ENCODE data around the gene AKAP3. TPM values are rescaled to one million over a fixed set of nuclear protein-coding genes. Genes with fewer than 3 reads are reported as not detected.
A peak's percentile ranks its signal among the peaks of the same experiment; 100 is the strongest.

The AKAP3 gene
- total RNA-seq, result 1.5 TPM
- polyA plus RNA-seq, result 1 to 10 TPM in 2 of 4 donors, under 1 TPM in 2; 0.78 to 1.8 (median 1.3) TPM

- peak; percentile 94 to 95 for ATAC-seq (ENCODE audit: low read depth in 2 of 2)
- Histone ChIP-seq H3K4me3 (ENCODE audit: low read depth, low read length) (peak within 1 kb of the TSS; percentile 100), H3K27ac (ENCODE audit: insufficient read depth, low read length, poor library complexity, severe bottlenecking) (peak within 1 kb of the TSS; percentile 68), H3K9me3 (ENCODE audit: control insufficient read depth in 2 of 2, low read length in 2 of 2) (no peaks in the 10 kb centered on the region), H3K36me3 (ENCODE audit: control insufficient read depth, insufficient read depth, low read length) (no peaks in the 10 kb centered on the region), H3K27me3 (ENCODE audit: control insufficient read depth, insufficient read depth, low read length) (no peaks in the 10 kb centered on the region), H3K4me1 (ENCODE audit: control insufficient read depth, insufficient read depth, low read length, poor library complexity, severe bottlenecking) (peaks cover 24% of the 10 kb centered on the region)
- peak; percentile 67 to 90 (median 84) for DNase-seq
- Mint-ChIP-seq H3K4me1 (peaks cover 13 to 64% (median 44%) of the 10 kb centered on the region in 4 donors), H3K9me3 (peaks cover 0 to 1% (median 0%) of the 10 kb centered on the region in 7 donors), H3K36me3 (no peaks in the 10 kb centered on the region), H3K27me3 (peaks cover 13% of the 10 kb centered on the region), H3K4me3 (peak within 1 kb of the TSS; percentile 96 to 99 (median 96)), H3K27ac (peak within 1 kb of the TSS; percentile 95 to 98 (median 97))
Measured at GRCh38 chr12:4648501-4649357, at the start of gene AKAP3, which contains the start of gene NDUFA9. Gene AKAP3 (minus strand): TSS chr12:4649051. CDS start chr12:4638196, 10,855 bp downstream. Gene NDUFA9 (plus strand): TSS chr12:4649114. CDS start chr12:4649127, 13 bp downstream.

- H3K4me3 Mint-ChIP-seq, result no peak overlapping the region
- H3K4me1 Mint-ChIP-seq, result peaks cover 0 to 3% (median 0%) of the 10 kb centered on the region in 4 donors
- H3K27ac Mint-ChIP-seq, result no peak overlapping the region
- ATAC-seq (ENCODE audit: low read depth in 2 of 2) (no peak), DNase-seq (no peak)
- Histone ChIP-seq H3K36me3 (ENCODE audit: control insufficient read depth, insufficient read depth, low read length) (peaks cover 36% of the 10 kb centered on the region), H3K4me3 (ENCODE audit: low read depth, low read length) (no peak overlapping the region), H3K27ac (ENCODE audit: insufficient read depth, low read length, poor library complexity, severe bottlenecking) (no peak overlapping the region), H3K9me3 (ENCODE audit: control insufficient read depth in 2 of 2, low read length in 2 of 2) (no peaks in the 10 kb centered on the region), H3K4me1 (ENCODE audit: control insufficient read depth, insufficient read depth, low read length, poor library complexity, severe bottlenecking) (no peaks in the 10 kb centered on the region), H3K27me3 (ENCODE audit: control insufficient read depth, insufficient read depth, low read length) (no peaks in the 10 kb centered on the region)
- H3K36me3 Mint-ChIP-seq, result peaks cover 55% of the 10 kb centered on the region
- no peaks in the 10 kb centered on the region for H3K27me3 Mint-ChIP-seq
- peaks cover 0 to 5% (median 0%) of the 10 kb centered on the region in 7 donors for H3K9me3 Mint-ChIP-seq
Measured at GRCh38 chr12:4690760-4691159, 41.9 kb upstream of the AKAP3 start.

GRCh38 chr12:4685317-4685716, 36.5 kb upstream of the AKAP3 start:
- ATAC-seq (ENCODE audit: low read depth in 2 of 2) (no peak), DNase-seq (no peak)
- Histone ChIP-seq H3K36me3 (ENCODE audit: control insufficient read depth, insufficient read depth, low read length) (peaks cover 74% of the 10 kb centered on the region), H3K27me3 (ENCODE audit: control insufficient read depth, insufficient read depth, low read length) (no peaks in the 10 kb centered on the region), H3K4me1 (ENCODE audit: control insufficient read depth, insufficient read depth, low read length, poor library complexity, severe bottlenecking) (no peaks in the 10 kb centered on the region), H3K9me3 (ENCODE audit: control insufficient read depth in 2 of 2, low read length in 2 of 2) (no peaks in the 10 kb centered on the region), H3K27ac (ENCODE audit: insufficient read depth, low read length, poor library complexity, severe bottlenecking) (no peak overlapping the region), H3K4me3 (ENCODE audit: low read depth, low read length) (no peak overlapping the region)
- Mint-ChIP-seq H3K36me3 (peaks cover 61% of the 10 kb centered on the region), H3K27me3 (no peaks in the 10 kb centered on the region), H3K9me3 (no peaks in the 10 kb centered on the region), H3K4me1 (peaks cover 0 to 4% (median 0%) of the 10 kb centered on the region in 4 donors), H3K4me3 (no peak overlapping the region), H3K27ac (peak overlapping the region in 1 of 3 donors; percentile 4)

- Histone ChIP-seq H3K36me3 (ENCODE audit: control insufficient read depth, insufficient read depth, low read length) (peaks cover 57% of the 10 kb centered on the region), H3K27me3 (ENCODE audit: control insufficient read depth, insufficient read depth, low read length) (no peaks in the 10 kb centered on the region), H3K4me3 (ENCODE audit: low read depth, low read length) (no peak overlapping the region), H3K9me3 (ENCODE audit: control insufficient read depth in 2 of 2, low read length in 2 of 2) (no peaks in the 10 kb centered on the region), H3K4me1 (ENCODE audit: control insufficient read depth, insufficient read depth, low read length, poor library complexity, severe bottlenecking) (no peaks in the 10 kb centered on the region), H3K27ac (ENCODE audit: insufficient read depth, low read length, poor library complexity, severe bottlenecking) (no peak overlapping the region)
- ATAC-seq (ENCODE audit: low read depth in 2 of 2) (no peak), DNase-seq (no peak)
- Mint-ChIP-seq H3K4me1 (peaks cover 0 to 10% (median 2%) of the 10 kb centered on the region in 4 donors), H3K9me3 (peaks cover 0 to 1% (median 0%) of the 10 kb centered on the region in 7 donors), H3K4me3 (no peak overlapping the region), H3K36me3 (peaks cover 46% of the 10 kb centered on the region), H3K27ac (no peak overlapping the region), H3K27me3 (no peaks in the 10 kb centered on the region)
Measured at GRCh38 chr12:4681732-4682131, 32.9 kb upstream of the AKAP3 start.

- H3K9me3 Mint-ChIP-seq, result peaks cover 0 to 3% (median 0%) of the 10 kb centered on the region in 7 donors
- DNase-seq, result no peak
- no peak overlapping the region for H3K4me3 Mint-ChIP-seq
- H3K27me3 Mint-ChIP-seq, result no peaks in the 10 kb centered on the region
- Histone ChIP-seq H3K36me3 (ENCODE audit: control insufficient read depth, insufficient read depth, low read length) (peaks cover 37% of the 10 kb centered on the region), H3K4me1 (ENCODE audit: control insufficient read depth, insufficient read depth, low read length, poor library complexity, severe bottlenecking) (no peaks in the 10 kb centered on the region), H3K27ac (ENCODE audit: insufficient read depth, low read length, poor library complexity, severe bottlenecking) (no peak overlapping the region), H3K27me3 (ENCODE audit: control insufficient read depth, insufficient read depth, low read length) (no peaks in the 10 kb centered on the region), H3K4me3 (ENCODE audit: low read depth, low read length) (no peak overlapping the region), H3K9me3 (ENCODE audit: control insufficient read depth in 2 of 2, low read length in 2 of 2) (no peaks in the 10 kb centered on the region)
- no peak for ATAC-seq (ENCODE audit: low read depth in 2 of 2)
- H3K4me1 Mint-ChIP-seq, result peaks cover 0 to 10% (median 0%) of the 10 kb centered on the region in 4 donors
- H3K27ac Mint-ChIP-seq, result no peak overlapping the region
- peaks cover 25% of the 10 kb centered on the region for H3K36me3 Mint-ChIP-seq
Measured at GRCh38 chr12:4679711-4680110, 30.9 kb upstream of the AKAP3 start.

GRCh38 chr12:4665236-4665635, 16.4 kb upstream of the AKAP3 start:
- no peak for ATAC-seq (ENCODE audit: low read depth in 2 of 2)
- H3K9me3 Mint-ChIP-seq, result peaks cover 0 to 1% (median 0%) of the 10 kb centered on the region in 7 donors
- H3K4me1 ChIP-seq (ENCODE audit: control insufficient read depth, insufficient read depth, low read length, poor library complexity, severe bottlenecking), result no peaks in the 10 kb centered on the region

GRCh38 chr12:4663971-4664505, 15.2 kb upstream of the AKAP3 start:
- peaks cover 0 to 1% (median 0%) of the 10 kb centered on the region in 7 donors for H3K9me3 Mint-ChIP-seq
- Histone ChIP-seq H3K4me1 (ENCODE audit: control insufficient read depth, insufficient read depth, low read length, poor library complexity, severe bottlenecking) (no peaks in the 10 kb centered on the region), H3K4me3 (ENCODE audit: low read depth, low read length) (no peak overlapping the region), H3K27me3 (ENCODE audit: control insufficient read depth, insufficient read depth, low read length) (no peaks in the 10 kb centered on the region), H3K27ac (ENCODE audit: insufficient read depth, low read length, poor library complexity, severe bottlenecking) (no peak overlapping the region), H3K9me3 (ENCODE audit: control insufficient read depth in 2 of 2, low read length in 2 of 2) (no peaks in the 10 kb centered on the region), H3K36me3 (ENCODE audit: control insufficient read depth, insufficient read depth, low read length) (peaks cover 97% of the 10 kb centered on the region)
- H3K4me3 Mint-ChIP-seq, result no peak overlapping the region
- ATAC-seq (ENCODE audit: low read depth in 2 of 2) (no peak), DNase-seq (no peak)
- H3K4me1 Mint-ChIP-seq, result peaks cover 4 to 11% (median 10%) of the 10 kb centered on the region in 4 donors
- H3K36me3 Mint-ChIP-seq, result peaks cover 51% of the 10 kb centered on the region
- H3K27me3 Mint-ChIP-seq, result no peaks in the 10 kb centered on the region
- H3K27ac Mint-ChIP-seq, result no peak overlapping the region

More at GRCh38 chr12:4665236-4665635, 16.4 kb upstream of the AKAP3 start:
- no peak overlapping the region for H3K4me3 ChIP-seq (ENCODE audit: low read depth, low read length)
- peaks cover 4 to 11% (median 10%) of the 10 kb centered on the region in 4 donors for H3K4me1 Mint-ChIP-seq
- H3K27ac ChIP-seq (ENCODE audit: insufficient read depth, low read length, poor library complexity, severe bottlenecking), result no peak overlapping the region
- H3K27me3 Mint-ChIP-seq, result no peaks in the 10 kb centered on the region
- H3K36me3 ChIP-seq (ENCODE audit: control insufficient read depth, insufficient read depth, low read length), result peaks cover 96% of the 10 kb centered on the region
- H3K27me3 ChIP-seq (ENCODE audit: control insufficient read depth, insufficient read depth, low read length), result no peaks in the 10 kb centered on the region
- no peaks in the 10 kb centered on the region for H3K9me3 ChIP-seq (ENCODE audit: control insufficient read depth in 2 of 2, low read length in 2 of 2)
- DNase-seq, result no peak
- peaks cover 58% of the 10 kb centered on the region for H3K36me3 Mint-ChIP-seq
- H3K4me3 Mint-ChIP-seq, result no peak overlapping the region
- H3K27ac Mint-ChIP-seq, result no peak overlapping the region

Data from CD4-positive, CD25-positive, alpha-beta regulatory T cell (primary cell).